Mucosa of rectum (tissue), 2 donors: ENCODE measurements around the gene RAB42.
A peak's percentile ranks its signal among the peaks of the same experiment; 100 is the strongest.

Experiments
- H3K27ac ChIP-seq, 2 donors: one replicate each; pipeline ENCODE4 v1.7.0; 2013; ENCODE audit warnings: inconsistent platforms in 2 of 2, low read depth in 2 of 2, low read length in 2 of 2
- H3K27me3 ChIP-seq, 2 donors: one replicate each; pipeline ENCODE4 v1.7.0; 2013; ENCODE audit warnings: low read length in 2 of 2; ENCODE audit not compliant: control insufficient read depth in 2 of 2, insufficient read depth in 2 of 2
- H3K36me3 ChIP-seq, 2 donors: one replicate each; pipeline ENCODE4 v1.7.0; 2013; ENCODE audit warnings: low read length in 2 of 2; ENCODE audit not compliant: control insufficient read depth in 2 of 2, insufficient read depth in 2 of 2
- H3K4me1 ChIP-seq, 2 donors: one replicate each; pipeline ENCODE4 v1.7.0; 2013; ENCODE audit warnings: low read length in 2 of 2, mild to moderate bottlenecking in 1 of 2; ENCODE audit not compliant: control insufficient read depth in 2 of 2, insufficient read depth in 2 of 2
- H3K4me3 ChIP-seq, 2 donors: one replicate each; pipeline ENCODE4 v1.7.0; 2013; ENCODE audit warnings: low read length in 2 of 2
- H3K9ac ChIP-seq, 2 donors: one replicate each; pipeline ENCODE4 v1.7.0; 2013; ENCODE audit warnings: low read length in 2 of 2, low read depth in 1 of 2, mild to moderate bottlenecking in 1 of 2
- H3K9me3 ChIP-seq, 2 donors: one replicate each; pipeline ENCODE4 v1.7.0; 2013; ENCODE audit warnings: low read length in 2 of 2; ENCODE audit not compliant: control insufficient read depth in 2 of 2
- donor health status: healthy.
- donor health status: Normal muscosa, but diverticular disease.

Gene RAB42, protein sequence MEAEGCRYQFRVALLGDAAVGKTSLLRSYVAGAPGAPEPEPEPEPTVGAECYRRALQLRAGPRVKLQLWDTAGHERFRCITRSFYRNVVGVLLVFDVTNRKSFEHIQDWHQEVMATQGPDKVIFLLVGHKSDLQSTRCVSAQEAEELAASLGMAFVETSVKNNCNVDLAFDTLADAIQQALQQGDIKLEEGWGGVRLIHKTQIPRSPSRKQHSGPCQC

GRCh38 chr1:28591708-28592320 lies at the start of gene RAB42:
TSS of gene RAB42 (plus strand) at chr1:28592265. CDS start at chr1:28592512, 247 bp downstream.
- Histone ChIP-seq H3K9ac (peak within 1 kb of the TSS; percentile 17 to 50), H3K4me1 (peaks cover 3 to 6% of the 10 kb centered on the region in 2 donors), H3K9me3 (no peaks in the 10 kb centered on the region), H3K27me3 (peaks cover 0 to 2% of the 10 kb centered on the region in 2 donors), H3K27ac (peak within 1 kb of the TSS; percentile 11 to 48), H3K4me3 (peak within 1 kb of the TSS; percentile 62 to 63), H3K36me3 (no peaks in the 10 kb centered on the region)

DNA sequence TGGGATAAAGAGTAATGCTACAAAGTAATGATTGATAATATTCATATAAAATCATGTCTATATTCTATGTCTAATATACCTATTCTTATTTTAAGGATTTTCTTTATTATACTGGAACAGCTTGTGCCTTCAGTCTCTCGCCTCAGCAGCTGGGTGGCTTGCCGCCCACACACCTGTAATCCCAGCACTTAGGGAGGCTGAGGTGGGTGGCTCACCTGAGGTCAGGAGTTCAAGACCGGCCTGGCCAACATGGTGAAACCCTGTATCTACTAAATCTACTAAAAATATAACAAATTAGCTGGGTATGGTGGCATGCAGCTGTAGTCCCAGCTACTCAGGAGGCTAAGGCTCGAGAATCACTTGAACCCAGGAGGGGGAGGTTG lies 46.8 kb upstream of the RAB42 start:
- no peaks in the 10 kb centered on the region for H3K36me3 ChIP-seq
- no peak overlapping the region for H3K9ac ChIP-seq
- H3K9me3 ChIP-seq: no peaks in the 10 kb centered on the region
- no peak overlapping the region for H3K4me3 ChIP-seq
- no peaks in the 10 kb centered on the region for H3K27me3 ChIP-seq
- H3K27ac ChIP-seq: no peak overlapping the region
- H3K4me1 ChIP-seq: no peaks in the 10 kb centered on the region

- Histone ChIP-seq H3K27me3 (no peaks in the 10 kb centered on the region), H3K4me3 (no peak overlapping the region), H3K36me3 (no peaks in the 10 kb centered on the region), H3K27ac (no peak overlapping the region), H3K4me1 (peaks cover 2% of the 10 kb centered on the region in 2 donors), H3K9ac (no peak overlapping the region), H3K9me3 (no peaks in the 10 kb centered on the region)
These were observed 43.7 kb upstream of the RAB42 start for GRCh38 chr1:28548318-28548717.

GRCh38 chr1:28551381-28551780 lies 40.7 kb upstream of the RAB42 start:
- Histone ChIP-seq H3K9me3 (no peaks in the 10 kb centered on the region), H3K27ac (peak overlapping the region; percentile 7 to 48), H3K9ac (peak overlapping the region in 1 of 2 donors; percentile 42), H3K4me1 (peaks cover 2 to 6% of the 10 kb centered on the region in 2 donors), H3K4me3 (peak overlapping the region in 1 of 2 donors; percentile 16), H3K27me3 (no peaks in the 10 kb centered on the region), H3K36me3 (peaks cover 0 to 7% of the 10 kb centered on the region in 2 donors)

- no peaks in the 10 kb centered on the region for H3K27me3 ChIP-seq
- peak within 1 kb of the TSS; percentile 78 to 82 for H3K27ac ChIP-seq
- peaks cover 0 to 7% of the 10 kb centered on the region in 2 donors for H3K36me3 ChIP-seq
- peak within 1 kb of the TSS; percentile 79 to 99 for H3K4me3 ChIP-seq
- H3K4me1 ChIP-seq: peaks cover 2 to 6% of the 10 kb centered on the region in 2 donors
- no peaks in the 10 kb centered on the region for H3K9me3 ChIP-seq
- peak within 1 kb of the TSS; percentile 86 to 97 for H3K9ac ChIP-seq
These were observed 39.1 kb upstream of the RAB42 start, which contains the start of gene TRNAU1AP for GRCh38 chr1:28552758-28553663. TSS of gene TRNAU1AP (plus strand) at chr1:28553085. CDS start at chr1:28553111, 26 bp downstream.

GRCh38 chr1:28560886-28561285 lies 31.2 kb upstream of the RAB42 start:
- H3K4me1 ChIP-seq: no peaks in the 10 kb centered on the region
- H3K36me3 ChIP-seq: peaks cover 27 to 45% of the 10 kb centered on the region in 2 donors
- no peaks in the 10 kb centered on the region for H3K27me3 ChIP-seq
- no peaks in the 10 kb centered on the region for H3K9me3 ChIP-seq
- no peak overlapping the region for H3K27ac ChIP-seq
- H3K9ac ChIP-seq: no peak overlapping the region
- H3K4me3 ChIP-seq: no peak overlapping the region

GRCh38 chr1:28564310-28564709 lies 27.8 kb upstream of the RAB42 start:
- no peaks in the 10 kb centered on the region for H3K9me3 ChIP-seq
- H3K27ac ChIP-seq: no peak overlapping the region
- H3K4me1 ChIP-seq: no peaks in the 10 kb centered on the region
- peaks cover 42 to 65% of the 10 kb centered on the region in 2 donors for H3K36me3 ChIP-seq
- H3K27me3 ChIP-seq: no peaks in the 10 kb centered on the region
- no peak overlapping the region for H3K4me3 ChIP-seq
- H3K9ac ChIP-seq: no peak overlapping the region

DNA sequence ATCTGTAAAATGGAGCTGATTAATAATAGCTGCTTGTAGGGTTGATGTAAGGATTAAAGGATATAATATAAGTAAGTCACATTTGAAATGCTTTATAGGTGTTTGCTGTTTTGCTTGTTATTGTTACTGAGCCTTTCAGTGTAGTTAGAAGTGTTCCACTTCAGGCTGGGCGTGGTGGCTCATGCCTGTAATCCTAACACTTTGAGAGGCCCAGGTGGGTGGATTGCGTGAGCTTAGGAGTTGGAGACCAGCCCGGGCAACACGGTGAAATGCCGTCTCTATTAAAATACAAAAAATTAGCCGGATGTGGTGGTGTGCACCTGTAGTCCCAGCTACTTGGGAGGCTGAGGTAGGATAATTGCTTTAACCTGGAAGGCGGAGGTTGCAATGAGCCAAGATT lies 27.0 kb upstream of the RAB42 start:
- H3K27ac ChIP-seq: no peak overlapping the region
- H3K9ac ChIP-seq: no peak overlapping the region
- no peaks in the 10 kb centered on the region for H3K4me1 ChIP-seq
- no peaks in the 10 kb centered on the region for H3K9me3 ChIP-seq
- peaks cover 42 to 60% of the 10 kb centered on the region in 2 donors for H3K36me3 ChIP-seq
- H3K4me3 ChIP-seq: no peak overlapping the region
- H3K27me3 ChIP-seq: no peaks in the 10 kb centered on the region

- Histone ChIP-seq H3K36me3 (peaks cover 38 to 57% of the 10 kb centered on the region in 2 donors), H3K4me1 (no peaks in the 10 kb centered on the region), H3K9me3 (no peaks in the 10 kb centered on the region), H3K4me3 (no peak overlapping the region), H3K9ac (no peak overlapping the region), H3K27ac (no peak overlapping the region), H3K27me3 (no peaks in the 10 kb centered on the region)
These were observed 26.3 kb upstream of the RAB42 start for GRCh38 chr1:28565726-28566125.

GRCh38 chr1:28566931-28567330 lies 25.1 kb upstream of the RAB42 start:
- no peaks in the 10 kb centered on the region for H3K27me3 ChIP-seq
- no peaks in the 10 kb centered on the region for H3K4me1 ChIP-seq
- no peak overlapping the region for H3K4me3 ChIP-seq
- H3K27ac ChIP-seq: no peak overlapping the region
- no peaks in the 10 kb centered on the region for H3K9me3 ChIP-seq
- H3K9ac ChIP-seq: no peak overlapping the region
- H3K36me3 ChIP-seq: peaks cover 38 to 55% of the 10 kb centered on the region in 2 donors
